SK-N-MC (cell line): ENCODE results near the gene YLPM1.
A peak's percentile ranks its signal among the peaks of the same experiment; 100 is the strongest.

Experiments used
- DNase-seq: peaks from one replicate; pipeline ENCODE4 v3.0.0-alpha.2; 2011; ENCODE audit warnings: low read depth, low spot score
- H3K27ac ChIP-seq: fragments of 200-600 bp; sonication (generic); 2 replicates; pipeline ENCODE4 v1.5.1; 2016; ENCODE audit warnings: mixed run types
- H3K36me3 ChIP-seq: fragments of 200-600 bp; sonication (generic); 2 replicates; pipeline ENCODE4 v1.6.1; 2017; ENCODE audit warnings: antibody characterized with exemption, low read length, mixed read lengths; ENCODE audit not compliant: insufficient read depth
- H3K4me3 ChIP-seq: fragments of 200-600 bp; sonication (generic); 2 replicates; pipeline ENCODE4 v1.5.1; 2016
- H3K9ac ChIP-seq: fragments of 200-600 bp; sonication (generic); 2 replicates; pipeline ENCODE4 v1.8.0; 2017; ENCODE audit warnings: mixed run types, mixed read lengths; ENCODE audit not compliant: insufficient read length
- H3K9me3 ChIP-seq: fragments of 200-600 bp; sonication (generic); 2 replicates; pipeline ENCODE4 v1.6.1; 2017; ENCODE audit warnings: low read depth, mild to moderate bottlenecking, antibody characterized with exemption, low read length, moderate library complexity, mixed read lengths
- EZH2 ChIP-seq: fragments of 200-600 bp; sonication (generic); IDR thresholded peaks from one replicate; pipeline ENCODE4 v1.6.1; 2017; ENCODE audit warnings: antibody characterized with exemption
- FOXP2 ChIP-seq: optimal IDR thresholded peaks from 2 replicates; pipeline ENCODE3; 2011; ENCODE audit warnings: mild to moderate bottlenecking, moderate library complexity; ENCODE audit not compliant: insufficient read depth; ENCODE audit errors: extremely low read length, control extremely low read depth
- POLR2AphosphoS5 ChIP-seq: IDR thresholded peaks from 2 replicates; pipeline ENCODE4 v1.6.1; 2012; ENCODE audit warnings: mild to moderate bottlenecking, low read depth, low read length, borderline replicate concordance

Gene YLPM1

DNA sequence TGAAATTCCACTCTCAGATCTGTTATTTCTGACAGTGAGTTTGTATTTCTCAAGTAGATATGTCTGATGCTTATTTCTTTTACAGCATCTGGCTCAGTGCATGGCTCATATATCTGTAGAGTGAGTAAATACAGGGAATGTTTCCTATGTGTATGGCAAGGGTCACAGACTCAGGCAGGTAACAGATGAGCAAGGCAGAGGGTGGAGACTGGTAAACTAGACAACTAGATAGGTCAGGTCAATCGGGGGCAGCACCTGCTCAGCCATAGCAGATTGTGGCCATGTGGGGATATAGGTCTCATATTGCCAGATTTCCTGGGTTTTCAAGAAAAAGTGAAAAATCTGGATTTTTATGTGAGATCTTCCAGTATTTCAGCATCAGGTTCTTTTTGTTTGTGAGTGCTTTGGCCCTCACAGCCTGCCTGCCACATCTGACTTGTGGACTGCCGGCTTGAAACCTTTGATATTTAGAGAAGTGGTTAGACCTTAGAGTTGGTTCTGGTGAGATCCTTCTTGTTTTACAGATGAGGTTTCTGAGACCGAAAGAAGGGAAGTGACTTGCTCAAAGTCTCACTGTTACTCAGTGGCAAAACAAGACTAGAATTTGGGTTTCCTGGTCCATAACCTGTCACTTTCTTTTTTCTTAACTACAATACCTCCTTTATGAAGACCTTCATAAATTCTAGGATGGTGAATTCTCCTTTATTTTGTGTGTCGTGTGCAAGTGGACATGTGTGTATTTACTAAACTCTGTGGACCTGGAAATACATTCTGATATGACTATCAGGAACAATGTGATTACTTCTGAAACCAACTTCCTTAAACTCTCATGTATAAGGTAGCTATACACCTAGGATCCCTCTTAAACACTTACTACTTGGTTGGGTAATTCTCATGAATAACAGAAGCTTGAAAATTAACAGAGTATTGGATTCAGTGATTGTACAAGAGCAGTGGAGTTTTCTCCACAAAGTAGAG lies 78.4 kb downstream of the YLPM1 start:
- Histone ChIP-seq H3K27ac (no peak overlapping the region), H3K4me3 (no peak overlapping the region)

DNA sequence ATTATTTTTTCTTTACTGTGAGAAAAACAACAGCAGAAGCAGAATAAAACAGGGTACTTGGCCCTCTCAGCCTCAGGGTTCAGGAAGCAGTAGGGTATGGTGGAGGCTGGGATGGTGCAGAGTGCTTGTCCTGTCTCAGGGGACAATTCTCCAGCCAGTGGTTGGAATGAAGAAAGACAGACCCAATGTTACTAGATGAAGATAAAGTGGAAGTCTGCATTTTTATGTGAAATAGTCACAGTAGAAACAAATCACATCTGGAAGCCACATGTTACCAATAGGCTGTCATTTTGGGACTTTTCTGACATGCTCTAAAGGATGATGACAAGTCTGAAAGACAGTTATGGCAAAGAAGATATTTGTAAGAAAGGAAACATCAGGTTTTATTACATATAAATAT lies 80.5 kb downstream of the YLPM1 start:
- no peak for DNase-seq

More for the DNA sequence above, 78.4 kb downstream of the YLPM1 start:
- H3K9me3 ChIP-seq, result no peaks in the 10 kb centered on the region
- TF ChIP-seq EZH2 (no peak), FOXP2 (no peak), POLR2AphosphoS5 (no peak)
- no peak for DNase-seq
- no peak overlapping the region for H3K9ac ChIP-seq
- H3K36me3 ChIP-seq, result peaks cover 14% of the 10 kb centered on the region

DNA sequence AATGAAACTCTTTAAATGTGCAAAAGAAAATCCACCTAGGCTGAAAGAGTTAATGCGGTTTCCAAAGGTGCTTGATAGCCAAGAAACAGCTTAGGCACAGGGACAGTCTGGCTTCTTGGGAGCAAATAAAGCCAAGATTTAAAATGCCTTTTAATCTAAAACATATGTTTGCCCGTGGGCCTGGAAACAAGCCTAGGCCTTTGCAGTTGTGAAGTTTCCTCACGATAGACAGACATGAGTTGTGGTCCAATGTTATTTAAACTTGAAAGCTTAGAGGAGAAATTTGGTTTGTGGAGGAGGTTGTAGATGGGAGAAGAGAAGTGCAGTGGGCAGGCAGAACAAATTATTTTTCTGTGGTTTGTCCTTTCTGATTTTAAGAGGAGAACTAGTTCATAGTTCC lies 83.1 kb downstream of the YLPM1 start:
- Histone ChIP-seq H3K36me3 (no peaks in the 10 kb centered on the region), H3K27ac (peak overlapping the region; percentile 83), H3K9me3 (no peaks in the 10 kb centered on the region), H3K4me3 (peak overlapping the region; percentile 65), H3K9ac (no peak overlapping the region)
- DNase-seq, result peak; percentile 87
- TF ChIP-seq POLR2AphosphoS5, result peak; percentile 54; the same call in 1 of the 2 replicates
- TF ChIP-seq FOXP2, result no peak
- no peak for TF ChIP-seq EZH2

More for the DNA sequence above, 80.5 kb downstream of the YLPM1 start:
- Histone ChIP-seq H3K9me3 (no peaks in the 10 kb centered on the region), H3K4me3 (peak overlapping the region; percentile 34; the same call in 1 of the 2 replicates), H3K9ac (no peak overlapping the region), H3K27ac (peak overlapping the region; percentile 86), H3K36me3 (peaks cover 9% of the 10 kb centered on the region)
- TF ChIP-seq FOXP2 (no peak), POLR2AphosphoS5 (no peak), EZH2 (no peak)

DNA sequence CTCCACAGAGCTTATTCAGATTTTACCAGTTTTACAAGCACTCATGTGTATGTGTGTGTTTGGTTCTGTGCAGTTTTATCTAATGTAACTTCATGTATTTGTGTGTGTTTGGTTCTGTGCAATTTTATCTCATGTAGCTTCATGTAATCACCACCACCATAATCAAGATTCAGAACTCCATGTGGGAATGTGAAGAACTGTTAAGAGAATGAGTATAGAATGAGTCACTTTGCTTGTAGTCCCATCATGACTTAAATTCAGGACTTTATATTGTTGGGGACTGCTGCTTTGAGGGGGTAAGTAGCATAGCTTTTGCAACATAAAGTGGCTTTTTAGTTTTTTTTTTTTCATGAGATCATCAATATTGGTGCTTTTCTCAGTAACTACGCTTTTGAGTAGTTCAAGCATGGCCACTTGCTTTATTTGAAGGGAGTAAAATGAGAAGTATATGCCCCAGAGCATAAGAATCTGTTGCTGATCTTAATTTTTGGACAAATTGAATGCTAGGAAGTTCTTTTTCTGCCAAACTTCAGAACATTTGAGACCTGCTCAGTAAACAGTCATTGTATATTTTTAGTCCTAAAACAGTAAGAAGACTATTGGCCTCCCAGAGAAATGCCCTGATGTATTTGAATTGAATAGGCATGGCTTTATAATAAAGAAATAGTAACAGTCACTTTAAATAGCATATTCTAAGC lies 84.0 kb downstream of the YLPM1 start:
- Histone ChIP-seq H3K4me3 (peak overlapping the region; percentile 65; the same call in 1 of the 2 replicates), H3K9me3 (no peaks in the 10 kb centered on the region), H3K9ac (no peak overlapping the region), H3K36me3 (no peaks in the 10 kb centered on the region), H3K27ac (peak overlapping the region; percentile 83)
- no peak for DNase-seq
- no peak for TF ChIP-seq POLR2AphosphoS5
- no peak for TF ChIP-seq FOXP2
- TF ChIP-seq EZH2, result no peak

DNA sequence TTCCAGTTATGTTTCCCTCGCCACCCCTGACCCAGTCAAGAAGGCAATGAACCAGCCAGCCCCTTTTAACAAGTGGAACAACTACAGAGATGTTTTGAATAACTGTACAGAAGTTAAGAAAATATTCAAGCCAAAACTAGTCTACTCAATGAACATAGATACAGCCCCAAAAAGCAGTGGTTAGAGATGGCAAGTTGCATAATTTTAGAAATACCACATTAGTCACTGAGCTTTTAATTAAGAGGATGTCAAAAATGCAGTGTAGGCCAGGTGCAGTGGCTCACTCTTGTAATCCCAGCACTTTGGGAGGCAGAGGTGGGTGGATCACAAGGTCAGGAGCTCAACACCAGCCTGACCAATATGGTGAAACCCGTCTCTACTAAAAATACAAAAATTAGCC lies 85.7 kb downstream of the YLPM1 start:
- no peak for DNase-seq
- TF ChIP-seq FOXP2 (no peak), POLR2AphosphoS5 (no peak), EZH2 (no peak)
- Histone ChIP-seq H3K36me3 (no peaks in the 10 kb centered on the region), H3K9me3 (no peaks in the 10 kb centered on the region), H3K4me3 (no peak overlapping the region), H3K27ac (no peak overlapping the region), H3K9ac (no peak overlapping the region)

DNA sequence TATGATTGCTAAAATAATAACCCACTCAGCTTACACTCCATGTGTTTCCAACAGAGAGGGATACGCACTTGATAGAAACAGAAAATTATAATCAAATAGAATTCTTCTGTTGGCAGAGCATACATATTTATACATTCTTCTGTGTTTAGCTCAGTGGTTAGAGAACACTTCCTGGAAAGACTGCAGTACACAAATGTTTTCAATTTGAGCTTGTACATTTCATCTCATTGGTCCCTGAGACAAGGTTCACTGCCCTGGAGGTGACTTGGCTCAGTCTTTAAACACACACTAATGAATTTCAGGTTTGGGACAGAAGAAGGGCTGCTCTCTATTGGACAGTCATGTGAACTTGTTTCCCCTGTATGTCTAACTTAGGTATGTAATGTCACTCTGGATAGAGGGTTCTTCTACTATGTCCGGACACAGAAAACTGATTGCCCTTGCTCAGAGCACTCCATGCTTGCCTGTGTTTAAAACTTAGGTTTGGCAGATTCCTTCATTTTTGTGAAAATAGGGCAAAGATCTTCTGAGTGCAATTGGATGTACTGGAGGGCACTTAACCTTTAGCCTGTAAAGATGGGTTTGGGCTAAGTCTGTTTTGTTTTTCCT lies 89.9 kb downstream of the YLPM1 start:
- TF ChIP-seq FOXP2, result no peak
- TF ChIP-seq POLR2AphosphoS5, result no peak
- peak overlapping the region; percentile 60 for H3K9ac ChIP-seq
- peak overlapping the region; percentile 57 for H3K4me3 ChIP-seq
- no peaks in the 10 kb centered on the region for H3K36me3 ChIP-seq
- H3K9me3 ChIP-seq, result no peaks in the 10 kb centered on the region
- peak overlapping the region; percentile 91 for H3K27ac ChIP-seq
- DNase-seq, result peak; percentile 50

DNA sequence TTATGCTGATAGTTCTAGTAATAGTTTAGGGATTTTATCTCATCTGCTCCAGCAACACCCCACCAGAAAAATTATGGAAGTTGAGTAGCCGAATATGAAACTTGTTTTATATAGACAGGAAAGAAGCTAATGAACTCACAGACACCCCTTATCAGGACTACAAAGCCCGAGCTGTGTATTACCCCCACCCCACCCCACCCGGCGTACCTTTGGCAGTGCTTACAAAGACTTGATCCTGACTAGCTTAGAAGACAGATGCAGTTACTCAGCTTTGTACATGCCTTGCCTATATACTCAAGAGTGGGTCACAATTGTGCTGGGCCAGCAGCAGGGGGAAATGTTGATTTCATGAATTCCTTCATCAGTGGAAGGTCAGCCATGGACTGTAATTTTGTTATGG lies 90.5 kb downstream of the YLPM1 start:
- no peak for TF ChIP-seq FOXP2
- TF ChIP-seq EZH2, result no peak
- no peak for TF ChIP-seq POLR2AphosphoS5

DNA sequence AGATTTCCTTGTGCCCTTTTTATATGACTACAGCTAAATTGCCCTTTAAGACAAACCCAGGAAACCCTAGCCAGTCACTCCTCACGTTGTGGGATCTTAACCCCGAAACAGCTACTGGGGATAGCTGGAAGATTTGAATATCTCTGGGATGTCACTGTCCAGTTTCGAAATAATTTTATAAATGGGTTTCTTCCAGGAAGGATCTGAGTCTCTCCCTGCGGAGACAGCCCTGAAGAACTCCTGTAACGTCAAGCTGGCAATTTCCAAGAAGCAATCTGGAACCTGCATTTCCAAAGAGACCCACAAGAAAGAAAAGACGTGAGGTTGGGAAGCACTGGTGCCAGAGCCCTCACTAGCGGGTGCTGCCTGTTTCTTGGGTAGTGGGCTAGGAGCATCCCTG lies 91.9 kb downstream of the YLPM1 start:
- no peak for DNase-seq
- TF ChIP-seq FOXP2, result no peak
- TF ChIP-seq POLR2AphosphoS5, result no peak
- TF ChIP-seq EZH2, result no peak
- Histone ChIP-seq H3K36me3 (no peaks in the 10 kb centered on the region), H3K4me3 (no peak overlapping the region), H3K9me3 (no peaks in the 10 kb centered on the region), H3K27ac (peak overlapping the region; percentile 33), H3K9ac (no peak overlapping the region)

More for the DNA sequence above, 90.5 kb downstream of the YLPM1 start:
- H3K9ac ChIP-seq, result peak overlapping the region; percentile 60
- H3K27ac ChIP-seq, result peak overlapping the region; percentile 91
- no peaks in the 10 kb centered on the region for H3K9me3 ChIP-seq
- H3K4me3 ChIP-seq, result peak overlapping the region; percentile 57; the same call in 1 of the 2 replicates
- no peaks in the 10 kb centered on the region for H3K36me3 ChIP-seq
- DNase-seq, result no peak
